ENCODE measurements around the gene ZNF862. TPM values are rescaled to one million over a fixed set of nuclear protein-coding genes. Genes with fewer than 3 reads are reported as not detected.
"Not testable (repeated sequence)": the region's sequence is repeated elsewhere in the genome, so short reads cannot be mapped to it uniquely, and the experiment has no call there.

ZNF862 gene
- total and polyA plus RNA-seq, 8 donors, result 2.4 to 13.4 (median 7.3) TPM

DNA sequence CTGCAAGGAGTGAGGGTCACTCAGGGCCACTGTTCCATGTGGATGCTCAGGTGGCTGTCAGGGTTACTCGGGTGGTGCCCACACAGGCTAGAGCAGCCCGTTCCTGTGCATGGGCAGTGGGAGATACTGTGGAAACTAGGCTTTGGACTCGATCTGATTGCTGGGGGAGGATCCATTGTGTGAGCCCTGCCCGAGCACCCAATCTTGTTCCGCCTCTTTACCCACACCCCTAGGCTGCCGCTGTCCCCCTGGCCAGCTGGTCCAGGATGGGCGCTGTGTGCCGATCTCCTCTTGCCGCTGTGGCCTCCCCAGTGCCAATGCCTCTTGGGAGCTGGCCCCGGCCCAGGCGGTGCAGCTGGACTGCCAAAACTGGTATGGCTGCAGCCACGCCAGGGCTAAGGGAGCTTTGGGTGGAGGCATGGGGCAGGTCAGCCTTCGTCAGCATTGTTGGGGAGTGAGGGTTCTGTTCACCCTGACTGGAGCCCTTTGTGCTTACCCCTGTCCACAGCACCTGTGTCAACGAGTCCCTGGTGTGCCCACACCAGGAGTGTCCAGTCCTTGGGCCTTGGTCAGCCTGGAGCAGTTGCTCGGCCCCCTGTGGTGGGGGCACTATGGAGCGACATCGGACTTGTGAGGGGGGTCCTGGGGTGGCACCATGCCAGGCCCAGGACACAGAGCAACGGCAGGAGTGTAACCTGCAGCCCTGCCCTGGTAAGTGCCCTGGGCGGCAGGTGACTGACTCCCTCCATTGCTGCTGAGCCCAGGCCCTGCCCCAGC is 12.4 kb upstream of the ZNF862 start:
- Histone ChIP-seq H3K4me1 (no peaks in the 10 kb centered on the region), H3K27me3 (peaks cover 0 to 13% (median 0%) of the 10 kb centered on the region in 3 donors), H3K36me3 (no peaks in the 10 kb centered on the region), H3K9me3 (no peaks in the 10 kb centered on the region), H3K27ac (no peak overlapping the region), H3K4me3 (no peak overlapping the region)
- WGBS, 5 donors, result 69 to 78% (median 73%) methylated on average over 13 to 19 of the region's 19 CpGs
- intact Hi-C loops (cut with DNase I; ENCODE audit: low total_unique reads), result no loop called here
- no peak for TF ChIP-seq POLR2AphosphoS5 (IDR thresholded peaks at IDR 0.05)
- no peak for TF ChIP-seq EP300 (IDR thresholded peaks at IDR 0.05)
- TF ChIP-seq POLR2A (IDR thresholded peaks at IDR 0.05), result no peak
- TF ChIP-seq, protein P1, sequence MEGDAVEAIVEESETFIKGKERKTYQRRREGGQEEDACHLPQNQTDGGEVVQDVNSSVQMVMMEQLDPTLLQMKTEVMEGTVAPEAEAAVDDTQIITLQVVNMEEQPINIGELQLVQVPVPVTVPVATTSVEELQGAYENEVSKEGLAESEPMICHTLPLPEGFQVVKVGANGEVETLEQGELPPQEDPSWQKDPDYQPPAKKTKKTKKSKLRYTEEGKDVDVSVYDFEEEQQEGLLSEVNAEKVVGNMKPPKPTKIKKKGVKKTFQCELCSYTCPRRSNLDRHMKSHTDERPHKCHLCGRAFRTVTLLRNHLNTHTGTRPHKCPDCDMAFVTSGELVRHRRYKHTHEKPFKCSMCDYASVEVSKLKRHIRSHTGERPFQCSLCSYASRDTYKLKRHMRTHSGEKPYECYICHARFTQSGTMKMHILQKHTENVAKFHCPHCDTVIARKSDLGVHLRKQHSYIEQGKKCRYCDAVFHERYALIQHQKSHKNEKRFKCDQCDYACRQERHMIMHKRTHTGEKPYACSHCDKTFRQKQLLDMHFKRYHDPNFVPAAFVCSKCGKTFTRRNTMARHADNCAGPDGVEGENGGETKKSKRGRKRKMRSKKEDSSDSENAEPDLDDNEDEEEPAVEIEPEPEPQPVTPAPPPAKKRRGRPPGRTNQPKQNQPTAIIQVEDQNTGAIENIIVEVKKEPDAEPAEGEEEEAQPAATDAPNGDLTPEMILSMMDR (IDR thresholded peaks at IDR 0.05), result no peak
- DNase-seq, result no peak

DNA sequence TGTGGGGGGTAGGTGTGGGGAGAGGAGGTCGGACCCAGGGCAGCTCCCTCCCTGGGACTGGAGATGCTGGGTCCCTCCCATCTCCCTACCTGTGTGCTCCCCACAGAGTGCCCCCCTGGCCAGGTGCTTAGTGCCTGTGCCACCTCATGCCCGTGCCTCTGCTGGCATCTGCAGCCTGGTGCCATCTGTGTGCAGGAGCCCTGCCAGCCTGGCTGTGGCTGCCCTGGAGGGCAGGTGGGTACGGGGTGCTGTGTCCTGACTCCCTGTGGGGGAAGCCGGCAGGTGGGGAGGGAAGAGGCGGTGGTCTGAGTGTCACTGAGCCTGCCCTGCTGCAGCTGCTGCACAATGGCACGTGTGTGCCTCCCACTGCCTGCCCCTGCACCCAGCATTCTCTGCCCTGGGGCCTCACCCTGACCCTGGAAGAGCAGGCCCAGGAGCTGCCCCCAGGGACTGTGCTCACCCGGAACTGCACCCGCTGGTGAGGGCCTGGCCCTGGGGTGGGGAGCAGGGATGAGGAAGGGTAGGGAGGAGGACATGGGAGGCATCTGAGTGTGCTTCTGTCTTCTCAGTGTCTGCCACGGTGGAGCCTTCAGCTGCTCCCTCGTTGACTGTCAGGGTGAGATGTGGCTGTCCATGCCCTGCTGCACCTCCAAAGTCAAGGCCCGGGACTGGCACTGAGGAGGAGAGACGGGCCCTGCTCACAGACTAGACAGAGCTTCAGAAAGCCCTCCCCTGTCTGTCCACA is 11.7 kb upstream of the ZNF862 start:
- 53 to 80% (median 79%) methylated on average over 3 to 12 of the region's 12 CpGs for WGBS, 5 donors
- TF ChIP-seq, protein P1 (IDR thresholded peaks at IDR 0.05), result no peak
- TF ChIP-seq POLR2AphosphoS5 (IDR thresholded peaks at IDR 0.05) (no peak), POLR2A (IDR thresholded peaks at IDR 0.05) (no peak), EP300 (IDR thresholded peaks at IDR 0.05) (no peak)
- intact Hi-C loops (cut with DNase I; ENCODE audit: low total_unique reads), result no loop called here

DNA sequence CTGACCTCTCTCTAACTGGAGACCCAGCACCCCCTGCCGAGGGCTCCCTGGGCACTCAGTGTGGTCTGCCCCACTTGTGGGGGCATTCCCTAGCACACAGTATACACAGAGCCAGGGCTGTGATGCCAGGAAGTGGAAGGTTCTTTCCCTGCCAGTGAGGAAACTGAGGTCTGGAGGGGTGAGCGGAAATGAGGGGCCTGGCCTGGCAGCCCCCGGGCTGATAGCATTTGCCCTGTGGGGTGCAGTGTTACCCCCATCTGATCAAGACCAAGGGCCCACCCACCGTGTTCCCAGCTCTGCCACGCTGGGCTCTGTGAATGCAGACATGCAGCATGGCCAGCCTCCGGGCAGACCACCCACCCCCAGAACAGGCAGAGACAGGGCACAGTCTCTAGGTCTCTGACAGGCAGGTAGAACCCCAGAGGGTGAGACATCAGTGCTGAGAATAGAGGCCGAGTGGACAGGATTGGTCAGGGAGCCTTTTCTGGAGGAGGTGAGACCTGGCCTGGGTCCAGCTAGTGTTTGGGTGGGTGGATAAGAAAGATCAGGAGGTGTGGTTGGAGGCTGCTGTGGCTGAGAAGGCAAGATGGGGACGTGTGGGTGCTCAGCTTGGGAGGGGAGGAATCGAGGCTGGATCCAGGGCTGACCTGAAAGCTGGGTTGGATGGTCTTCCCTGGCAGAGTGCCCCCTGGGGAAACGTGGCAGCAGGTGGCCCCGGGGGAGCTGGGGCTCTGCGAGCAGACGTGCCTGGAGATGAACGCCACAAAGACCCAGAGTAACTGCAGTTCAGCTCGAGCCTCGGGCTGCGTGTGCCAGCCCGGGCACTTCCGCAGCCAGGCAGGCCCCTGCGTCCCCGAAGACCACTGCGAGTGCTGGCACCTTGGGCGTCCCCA is 10.8 kb upstream of the ZNF862 start:
- Histone ChIP-seq H3K4me1 (no peaks in the 10 kb centered on the region), H3K4me3 (no peak overlapping the region), H3K27me3 (peaks cover 0 to 28% (median 6%) of the 10 kb centered on the region in 3 donors), H3K27ac (no peak overlapping the region), H3K9me3 (no peaks in the 10 kb centered on the region), H3K36me3 (no peaks in the 10 kb centered on the region)
- DNase-seq, result no peak
- intact Hi-C loops (cut with DNase I; ENCODE audit: low total_unique reads), result no loop called here
- TF ChIP-seq POLR2A (IDR thresholded peaks at IDR 0.05), result no peak
- WGBS, 5 donors, result 76 to 81% (median 78%) methylated on average over 13 to 23 of the region's 23 CpGs

More for the DNA sequence above, 11.7 kb upstream of the ZNF862 start:
- no peaks in the 10 kb centered on the region for H3K4me1 ChIP-seq
- no peak overlapping the region for H3K27ac ChIP-seq
- DNase-seq, result no peak
- no peak overlapping the region for H3K4me3 ChIP-seq
- peaks cover 0 to 21% (median 6%) of the 10 kb centered on the region in 3 donors for H3K27me3 ChIP-seq
- no peaks in the 10 kb centered on the region for H3K9me3 ChIP-seq
- no peaks in the 10 kb centered on the region for H3K36me3 ChIP-seq

DNA sequence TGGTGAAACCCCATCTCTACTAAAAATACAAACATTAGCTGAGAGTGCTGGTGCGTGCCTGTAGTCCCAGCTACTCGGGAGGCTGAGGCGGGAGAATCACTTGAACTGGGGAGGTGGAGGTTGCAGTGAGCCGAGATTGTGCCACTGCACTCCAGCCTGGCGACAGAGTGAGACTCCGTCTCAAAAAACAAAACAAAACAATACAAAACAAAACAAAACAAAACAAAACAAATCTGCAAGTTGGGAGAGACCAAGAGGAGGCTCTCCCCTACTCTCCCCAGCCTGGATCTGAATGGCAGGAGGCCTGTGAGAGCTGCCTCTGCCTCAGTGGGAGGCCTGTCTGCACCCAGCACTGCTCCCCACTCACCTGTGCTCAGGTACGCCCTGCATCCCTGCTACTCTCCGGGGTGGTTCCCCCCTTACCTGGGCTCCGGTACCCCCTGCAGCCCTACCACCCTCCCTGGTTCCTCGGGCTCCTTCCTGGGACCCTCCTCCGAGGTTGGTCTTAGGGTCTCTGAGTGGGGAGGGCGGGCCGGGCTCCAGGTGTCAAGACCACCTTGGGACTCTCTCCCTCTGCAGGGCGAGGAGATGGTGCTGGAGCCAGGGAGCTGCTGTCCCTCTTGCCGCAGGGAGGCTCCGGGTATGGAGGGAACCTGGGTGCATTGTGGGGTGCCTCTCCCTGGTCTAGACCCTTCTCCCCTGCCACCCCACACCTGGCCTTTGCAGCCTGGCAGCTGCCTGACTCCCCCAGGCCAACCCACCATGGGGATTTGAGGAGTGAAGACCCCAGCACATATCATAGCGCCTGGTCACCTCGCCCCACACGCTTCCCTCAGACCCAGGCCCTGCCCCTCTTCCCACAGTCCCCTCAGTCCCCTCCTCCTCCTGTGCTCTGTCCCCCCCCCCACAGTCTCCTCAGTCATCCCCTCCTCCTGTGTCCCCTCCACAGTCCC is 9.5 kb upstream of the ZNF862 start:
- H3K4me3 ChIP-seq, result no peak overlapping the region
- intact Hi-C loops (cut with DNase I; ENCODE audit: low total_unique reads), result no loop called here
- no peak for DNase-seq
- H3K36me3 ChIP-seq, result no peaks in the 10 kb centered on the region
- no peaks in the 10 kb centered on the region for H3K9me3 ChIP-seq
- no peak overlapping the region for H3K27ac ChIP-seq
- TF ChIP-seq EP300 (IDR thresholded peaks at IDR 0.05), result no peak
- TF ChIP-seq, protein P1 (IDR thresholded peaks at IDR 0.05), result no peak
- no peak for TF ChIP-seq POLR2AphosphoS5 (IDR thresholded peaks at IDR 0.05)
- TF ChIP-seq POLR2A (IDR thresholded peaks at IDR 0.05), result no peak
- WGBS, 5 donors, result 80 to 87% (median 83%) methylated on average over 16 to 19 of the region's 19 CpGs
- no peaks in the 10 kb centered on the region for H3K4me1 ChIP-seq
- peaks cover 0 to 36% (median 6%) of the 10 kb centered on the region in 3 donors for H3K27me3 ChIP-seq

DNA sequence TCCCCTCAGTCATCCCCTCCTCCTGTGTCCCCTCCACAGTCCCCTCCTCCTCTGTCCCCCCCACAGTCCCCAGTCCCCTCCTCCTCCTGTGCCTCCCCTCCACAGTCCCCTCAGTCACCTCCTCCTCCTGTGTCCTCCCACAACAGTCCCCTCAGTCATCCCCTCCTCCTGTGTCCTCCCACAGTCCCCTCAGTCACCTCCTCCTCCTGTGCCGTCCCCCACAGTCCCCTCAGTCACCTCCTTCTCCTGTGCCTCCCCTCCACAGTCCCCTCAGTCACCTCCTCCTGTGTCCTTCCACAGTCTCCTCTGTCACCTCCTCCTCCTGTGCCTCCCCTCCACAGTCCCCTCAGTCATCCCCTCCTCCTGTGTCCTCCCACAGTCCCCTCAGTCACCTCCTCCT is 7.6 kb upstream of the ZNF862 start:
- peaks cover 0 to 36% (median 6%) of the 10 kb centered on the region in 3 donors for H3K27me3 ChIP-seq
- H3K4me3 ChIP-seq; intact Hi-C loops (cut with DNase I; ENCODE audit: low total_unique reads); H3K4me1 ChIP-seq; DNase-seq; H3K36me3 ChIP-seq; H3K27ac ChIP-seq; H3K9me3 ChIP-seq: not testable (repeated sequence)
- WGBS, 5 donors, result 43 to 64% (median 60%) methylated on average over 1 of the region's 1 CpG

Data from stomach (tissue), 9 donors.